LHCN-M2 (cell line): ENCODE data around the gene MED25. TPM values are rescaled to one million over a fixed set of nuclear protein-coding genes. Genes with fewer than 3 reads are reported as not detected.

ENCODE experiments used
- DNase-seq: peaks from one replicate; pipeline ENCODE4 v3.0.0-alpha.2; 2012; ENCODE audit warnings: low read depth
- total RNA-seq: library from RNA; depleted of rRNA; stranded (reverse); fragments of >200 nt; gene quantifications from 2 replicates; pipeline ENCODE4 v1.2.3, GENCODE V29; 2014

The MED25 gene
- total RNA-seq, 1 experiment from 2014 or later: 23.1 TPM

DNA sequence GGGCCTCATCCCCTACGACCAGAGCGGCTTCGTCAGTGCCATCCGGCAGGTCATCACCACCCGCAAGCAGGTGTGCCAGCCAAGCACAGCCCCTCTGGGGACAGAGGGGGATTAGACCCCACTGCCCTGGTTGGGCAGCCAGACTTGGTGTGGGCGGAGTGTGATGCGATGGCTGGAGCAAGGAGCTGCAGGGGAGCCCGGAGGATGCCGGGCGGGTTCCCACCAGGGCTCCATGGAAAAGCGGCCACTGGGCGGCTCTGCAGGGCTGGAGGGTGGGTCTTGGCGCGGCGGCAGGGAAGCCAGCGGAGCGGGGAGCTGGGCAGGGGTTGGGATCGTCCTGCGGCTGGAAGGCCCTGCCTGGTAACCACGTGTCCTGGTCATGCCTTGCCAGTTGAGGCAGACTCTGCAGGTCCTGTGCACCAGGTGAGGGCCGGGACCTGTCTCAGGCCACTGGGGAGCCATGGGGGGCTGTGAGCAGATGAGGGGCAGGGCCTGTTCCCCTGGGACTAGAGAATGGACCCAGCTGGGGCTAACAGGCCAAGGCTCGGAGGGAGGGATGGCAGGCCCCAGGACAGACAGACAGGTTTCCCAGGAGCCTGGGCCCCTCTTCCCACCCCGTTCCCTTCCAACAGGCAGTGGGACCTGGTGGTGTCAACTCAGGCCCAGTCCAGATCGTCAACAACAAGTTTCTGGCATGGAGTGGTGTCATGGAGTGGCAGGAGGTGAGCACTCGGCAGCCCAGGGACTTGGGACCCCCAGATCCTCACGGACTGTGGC lies 39.2 kb downstream of the MED25 start:
- DNase-seq: no peak

- no peak for DNase-seq
These were observed 39.7 kb downstream of the MED25 start for GRCh38 chr19:49857838-49858087.

DNA sequence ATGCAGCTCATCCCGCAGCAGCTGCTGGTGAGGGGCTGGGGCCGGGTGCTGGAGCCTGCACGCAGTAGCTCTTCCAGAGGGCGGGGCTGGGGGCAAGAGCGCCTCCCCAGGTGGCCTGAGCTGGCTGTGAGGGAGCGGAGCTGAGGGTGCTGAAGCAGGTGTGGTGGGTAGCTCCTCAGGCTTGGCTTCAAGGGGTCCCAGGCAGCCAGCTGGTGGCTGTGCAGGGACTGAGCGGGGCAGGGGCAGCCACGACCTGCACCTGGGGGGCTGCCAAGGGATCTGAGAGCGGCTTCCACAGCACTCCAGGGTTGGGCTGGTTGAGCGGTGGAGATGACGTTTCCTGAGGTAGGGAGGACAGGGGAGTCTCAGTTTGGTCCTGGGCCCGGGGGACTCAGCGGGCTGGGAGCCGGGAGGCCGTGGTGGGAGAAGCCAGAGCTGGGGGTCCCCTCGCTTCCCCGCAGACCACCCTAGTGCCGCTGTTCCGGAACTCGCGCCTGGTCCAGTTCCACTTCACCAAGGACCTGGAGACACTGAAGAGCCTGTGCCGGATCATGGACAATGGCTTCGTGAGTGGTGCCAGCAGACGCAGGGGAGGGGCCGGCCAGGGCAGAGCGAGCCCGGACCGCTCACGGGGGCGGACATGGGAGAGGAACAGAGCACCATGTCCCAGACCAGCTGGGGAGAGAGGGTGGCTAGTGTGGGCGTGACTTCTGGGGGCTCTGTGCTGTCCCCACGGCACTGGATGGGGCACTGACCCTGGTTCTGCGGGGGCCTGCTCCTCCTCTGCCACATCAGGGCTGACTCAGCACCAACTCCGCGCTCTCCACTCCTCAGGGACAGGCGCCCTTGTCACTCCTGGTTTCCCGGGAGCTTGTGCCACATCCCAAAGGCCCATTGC lies 40.2 kb downstream of the MED25 start:
- peak; percentile 70 for DNase-seq

GRCh38 chr19:49859682-49860335 lies 41.7 kb downstream of the MED25 start:
- DNase-seq: no peak

- no peak for DNase-seq
These were observed 42.4 kb downstream of the MED25 start for GRCh38 chr19:49860336-49861102.

DNA sequence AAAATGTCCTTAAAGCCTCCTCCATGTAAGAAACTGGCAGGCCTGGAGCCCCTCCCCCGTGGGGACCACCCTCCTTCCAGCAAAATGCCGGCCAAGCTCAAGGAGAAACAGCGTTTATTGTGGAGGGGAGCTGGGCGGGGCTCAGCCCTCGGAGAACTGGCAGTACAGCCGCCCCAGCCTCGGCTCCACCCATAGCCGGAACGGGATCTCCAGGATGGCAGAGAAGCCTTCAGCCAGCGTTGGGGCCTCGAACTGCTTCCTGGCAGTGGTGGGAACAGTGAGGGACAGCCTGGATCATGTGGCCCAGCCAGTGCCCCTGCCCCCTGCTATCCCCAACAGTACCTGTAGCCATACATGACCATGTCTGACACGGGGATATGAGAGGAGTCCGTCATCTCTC lies 43.0 kb downstream of the MED25 start:
- DNase-seq: no peak

DNA sequence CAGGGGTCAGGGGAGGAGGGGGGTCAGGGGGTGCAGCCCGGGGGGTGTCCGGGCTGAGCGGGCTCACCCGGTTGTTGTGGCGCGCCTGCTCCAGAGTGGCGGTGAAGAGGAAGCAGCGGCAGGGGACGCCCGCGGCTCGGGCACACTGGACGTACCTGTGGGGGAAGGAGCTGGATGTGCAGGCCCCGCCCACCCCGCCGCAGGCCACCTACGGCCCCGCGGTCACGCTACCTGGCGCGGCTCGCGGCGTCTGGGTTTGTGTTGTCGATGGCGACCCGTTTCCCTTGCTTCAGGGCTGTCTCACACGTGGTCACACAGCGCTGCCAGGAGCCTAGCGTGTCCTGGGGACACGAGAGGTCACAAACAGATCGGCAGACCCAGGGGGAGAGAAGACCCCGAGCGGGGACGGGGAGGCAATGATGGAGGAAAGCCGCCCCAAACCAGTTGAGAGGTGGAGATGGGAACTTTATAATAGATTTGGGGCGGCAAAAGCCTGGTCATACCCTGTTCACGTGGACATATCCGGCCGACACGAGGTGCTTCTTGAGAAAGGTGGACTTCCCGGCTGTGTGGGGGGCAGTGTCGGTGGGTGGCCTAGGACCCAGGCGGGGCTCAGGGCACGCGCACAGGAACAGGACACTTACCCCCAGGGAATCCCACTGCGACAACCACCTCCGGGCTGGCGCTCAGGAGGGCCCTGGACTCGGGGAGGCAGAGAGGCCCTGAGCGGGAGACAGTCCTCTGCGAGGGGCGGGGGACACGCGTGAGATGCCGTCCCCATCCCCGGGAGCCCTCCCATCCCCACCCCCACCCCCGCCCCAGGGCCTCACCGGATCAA lies 43.7 kb downstream of the MED25 start:
- no peak for DNase-seq

DNA sequence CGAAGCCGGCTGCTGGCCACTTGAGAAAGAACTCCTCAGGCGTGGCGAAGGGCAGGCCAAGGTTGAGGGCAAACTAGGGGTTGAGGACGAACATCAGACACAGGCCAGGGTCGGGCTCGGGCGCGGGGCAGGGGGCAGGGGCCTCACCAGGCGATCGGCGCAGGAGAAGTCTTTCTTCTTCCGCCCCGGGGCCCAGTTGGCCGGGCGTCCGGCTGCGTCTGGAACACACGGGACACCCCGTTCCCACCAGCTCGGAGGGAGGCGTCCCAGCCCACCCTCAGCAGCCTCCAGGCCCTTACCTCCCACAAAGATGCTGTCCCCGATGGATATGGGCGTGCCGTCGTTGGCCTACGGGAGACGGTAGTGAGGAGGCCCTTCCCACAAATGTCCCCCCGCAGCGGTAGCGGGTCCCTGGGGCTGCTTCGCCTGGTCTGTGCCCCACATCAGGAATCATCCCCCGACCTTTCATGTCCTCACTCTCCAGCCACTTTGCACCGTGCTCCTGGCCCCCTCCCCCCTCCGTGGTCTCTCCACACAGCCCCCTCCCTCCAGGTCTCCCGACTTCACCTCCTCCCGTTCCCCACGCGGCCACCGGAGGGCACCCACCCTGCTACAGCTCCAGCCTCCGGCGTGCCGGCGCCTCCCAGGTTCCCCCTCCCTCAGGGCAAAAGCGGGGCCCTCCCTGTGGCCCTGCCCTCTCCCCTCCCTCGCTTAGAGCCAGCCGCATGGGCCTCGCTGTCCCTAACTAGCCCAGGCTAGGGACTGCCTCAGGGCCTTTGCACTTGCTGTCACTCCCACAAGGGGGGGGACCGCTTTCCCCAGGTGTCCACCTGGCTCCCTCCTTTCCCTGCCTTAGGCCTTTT lies 44.5 kb downstream of the MED25 start:
- DNase-seq: no peak

DNA sequence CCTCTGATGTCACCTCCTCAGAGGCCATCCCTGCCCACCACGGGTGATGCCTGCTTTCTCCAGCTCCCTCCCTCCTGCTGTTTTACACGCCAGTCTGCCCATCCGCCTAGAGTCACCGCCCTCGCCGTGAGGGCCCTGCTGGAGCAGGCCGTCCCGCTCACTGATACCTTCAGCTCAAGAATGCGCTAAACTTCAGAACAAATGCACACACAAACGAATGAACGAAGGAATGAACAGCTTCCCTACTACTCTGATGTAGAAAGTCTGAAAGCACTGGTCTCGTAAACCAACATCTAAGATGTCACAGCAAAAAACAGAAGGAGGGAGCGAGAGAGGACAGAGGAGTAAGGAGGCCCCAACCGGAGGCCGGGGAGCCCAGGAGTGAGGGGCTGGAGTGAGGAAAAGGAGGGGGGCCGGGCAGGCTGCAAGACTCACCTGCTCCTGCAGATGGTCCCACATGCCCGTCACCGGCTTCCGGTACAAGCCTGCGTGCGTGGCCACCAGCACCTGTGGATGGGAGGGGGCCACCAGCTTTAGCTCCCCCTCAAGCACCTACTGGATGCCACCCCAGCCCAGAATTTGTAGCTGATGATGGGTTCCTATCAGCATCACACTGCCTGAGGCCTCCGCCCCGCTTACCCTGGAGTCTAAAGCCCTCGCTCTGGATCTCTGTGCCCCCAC lies 45.3 kb downstream of the MED25 start:
- no peak for DNase-seq

GRCh38 chr19:49863935-49864320 lies 45.8 kb downstream of the MED25 start:
- DNase-seq: no peak

GRCh38 chr19:49864890-49865289 lies 46.8 kb downstream of the MED25 start:
- no peak for DNase-seq

DNA sequence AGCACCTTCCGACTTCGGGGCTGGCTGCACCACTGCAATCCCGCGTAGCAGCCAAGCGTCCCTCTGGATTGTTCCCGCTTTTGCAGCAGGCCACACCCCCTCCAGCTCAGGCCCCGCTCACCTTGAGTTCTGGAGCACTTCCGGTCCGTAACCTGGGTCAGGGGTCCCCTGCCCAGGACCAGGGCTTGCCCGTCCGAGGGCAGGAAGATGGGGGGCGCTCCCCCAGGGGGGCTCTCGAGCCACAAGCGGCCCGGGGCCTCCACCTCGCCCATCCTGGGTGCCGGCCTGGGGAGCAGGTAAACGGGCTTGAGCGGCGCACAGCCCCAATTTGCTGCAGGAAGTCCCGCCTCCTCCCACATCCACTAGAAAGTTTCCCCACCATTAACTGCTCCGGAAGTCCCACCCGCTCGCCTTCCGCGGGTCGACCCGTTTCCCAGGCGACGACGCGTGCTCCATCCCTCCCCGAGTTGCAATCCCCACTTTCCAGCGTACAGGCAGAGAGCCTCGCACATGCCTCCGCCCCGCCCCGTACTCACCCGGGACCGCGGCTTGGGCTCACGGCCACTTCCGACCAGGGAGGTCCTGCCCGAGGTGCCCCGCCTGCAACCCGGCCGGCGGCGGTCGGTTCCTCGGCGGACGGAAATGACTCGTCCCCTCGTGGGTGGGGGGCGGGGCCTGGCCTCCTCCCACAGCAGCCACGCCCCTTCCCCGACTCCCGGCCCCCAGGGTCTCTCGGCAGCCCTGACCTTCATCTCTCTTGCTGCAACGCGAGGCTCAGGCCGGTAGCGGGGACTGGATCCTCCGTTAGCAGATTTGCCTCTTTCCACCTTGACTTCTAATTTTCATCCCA lies 49.1 kb downstream of the MED25 start, which contains the start of gene PNKP:
TSS of gene PNKP (minus strand) at position 644 of the 850 bp plus-strand sequence. CDS start at position 272, 372 bp downstream.
- peak; percentile 90 for DNase-seq

DNA sequence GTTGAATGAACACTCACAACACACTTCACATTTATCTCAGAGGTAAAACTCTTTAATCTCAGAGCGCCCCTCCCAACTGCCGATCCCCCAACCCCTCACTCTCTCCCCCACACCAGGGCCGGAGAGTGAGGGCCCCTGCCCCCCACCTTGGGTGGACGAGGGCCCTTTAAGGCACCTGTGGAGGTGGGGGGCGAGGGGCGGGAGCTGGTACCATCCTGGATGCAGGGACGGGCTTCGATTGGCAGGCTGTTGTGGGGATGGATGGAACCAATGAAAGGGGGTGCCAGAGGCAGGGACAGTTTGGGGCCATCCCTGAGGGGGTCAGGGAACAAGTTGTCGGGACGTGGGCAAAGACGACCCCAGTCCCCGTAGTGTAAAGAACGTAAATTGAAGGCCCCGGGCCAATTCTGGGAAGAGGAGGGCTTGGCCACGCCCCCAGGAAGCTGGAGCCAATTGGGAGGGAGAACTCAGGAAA lies 51.0 kb downstream of the MED25 start:
- DNase-seq: no peak

GRCh38 chr19:49869484-49870308 lies 51.6 kb downstream of the MED25 start:
- peak; percentile 100 for DNase-seq

DNA sequence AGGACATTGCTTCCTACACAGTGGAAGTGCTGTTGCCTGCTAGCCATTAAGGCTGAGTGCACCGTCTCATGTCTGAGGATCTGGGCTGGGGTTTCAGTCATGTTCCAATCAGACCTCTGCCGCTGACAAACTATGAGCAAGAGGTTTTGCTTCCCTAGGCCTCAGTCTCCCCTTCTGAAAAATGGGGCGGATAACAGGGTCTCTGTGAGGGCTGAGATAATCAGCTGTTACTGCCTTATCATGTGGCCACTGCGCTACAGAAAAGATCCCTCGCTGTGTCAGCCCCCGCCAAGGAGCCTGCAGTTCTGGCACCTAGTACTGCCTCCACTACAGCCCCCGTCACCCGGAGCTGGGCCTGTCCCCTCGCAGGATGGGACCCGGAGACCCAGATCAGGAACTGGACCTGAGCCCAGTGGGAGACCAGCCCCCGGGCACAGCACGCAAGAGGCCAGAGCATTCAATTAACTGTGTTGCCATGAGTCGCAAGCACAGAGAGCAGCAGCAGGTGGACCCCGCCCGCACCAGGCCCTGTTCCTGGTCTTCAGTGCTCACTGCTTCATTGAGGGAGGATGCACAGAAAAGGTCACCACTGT lies 52.3 kb downstream of the MED25 start:
- DNase-seq: no peak

- DNase-seq: no peak
These were observed 53.4 kb downstream of the MED25 start for GRCh38 chr19:49871349-49871985.
